Measurements from ENCODE around the gene LDLRAP1.

Gene LDLRAP1

DNA sequence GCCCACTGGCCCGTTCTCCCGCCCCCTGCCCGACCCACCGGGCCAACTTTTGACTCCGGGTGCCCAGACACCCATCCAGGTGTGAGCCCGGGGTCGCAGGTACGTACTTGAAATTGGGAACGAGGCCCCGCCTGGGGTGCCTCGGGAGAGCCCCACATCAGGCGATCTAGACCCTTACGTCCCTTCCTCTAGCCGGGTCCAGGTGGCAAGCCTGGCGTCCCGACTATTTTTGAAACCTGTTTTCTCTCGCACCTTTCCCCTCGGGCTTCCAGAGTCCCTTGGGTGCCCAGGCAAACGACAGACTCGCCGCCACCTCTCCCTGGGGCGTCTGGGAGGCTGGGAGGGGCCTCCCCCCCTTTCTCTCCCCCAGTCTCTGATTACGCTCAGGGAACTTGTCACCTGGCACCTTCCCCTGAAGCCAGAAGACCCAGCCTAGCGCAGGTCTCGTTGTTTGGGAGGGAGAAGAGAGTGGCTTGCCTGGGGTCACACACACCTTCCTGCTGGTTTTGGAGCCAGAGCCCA, 898 bp downstream of the LDLRAP1 start:
- DNase-seq: no peak

DNA sequence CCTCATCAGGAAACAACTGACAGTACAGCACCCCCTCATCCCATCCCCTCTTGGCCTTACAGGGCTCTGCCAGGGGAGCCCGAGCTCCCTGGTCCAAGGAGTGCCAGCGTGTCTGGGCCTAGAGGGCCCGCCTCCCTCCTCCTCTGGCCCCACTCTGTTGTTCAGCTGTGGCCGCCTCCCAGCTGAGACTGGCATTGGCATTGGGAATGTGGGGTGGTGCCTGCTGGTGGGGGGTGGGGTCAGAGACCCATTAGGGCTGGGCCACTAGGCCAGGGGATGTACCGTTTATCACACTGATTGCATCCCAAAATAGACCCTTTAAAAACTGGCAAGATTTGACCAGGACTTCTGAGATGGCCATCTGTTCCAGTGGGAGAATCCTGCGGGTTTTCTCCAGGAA, 1.4 kb downstream of the LDLRAP1 start:
- no peak for DNase-seq

- DNase-seq: no peak
These were observed 2.4 kb downstream of the LDLRAP1 start for GRCh38 chr1:25545767-25546166.

GRCh38 chr1:25546193-25546592, 2.8 kb downstream of the LDLRAP1 start:
- no peak for DNase-seq

DNA sequence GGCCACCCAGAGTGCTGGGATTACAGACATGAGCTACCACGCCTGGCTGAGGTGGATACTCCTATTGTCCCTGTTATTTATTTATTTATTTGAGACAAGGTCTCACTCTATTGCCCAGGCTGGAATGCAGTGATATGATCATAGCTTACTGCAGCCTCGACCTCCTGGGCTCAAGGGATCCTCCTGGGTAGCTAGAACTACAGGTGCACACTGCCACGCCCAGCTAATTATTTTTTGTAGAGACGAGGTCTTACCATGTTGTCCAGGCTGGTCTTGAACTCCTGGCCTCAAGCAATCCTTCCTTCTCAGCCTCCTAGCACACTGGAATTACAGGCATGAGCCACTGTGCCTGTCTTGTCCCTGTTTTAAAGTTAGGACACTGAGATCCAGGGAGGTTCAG, 5.2 kb downstream of the LDLRAP1 start:
- no peak for DNase-seq

DNA sequence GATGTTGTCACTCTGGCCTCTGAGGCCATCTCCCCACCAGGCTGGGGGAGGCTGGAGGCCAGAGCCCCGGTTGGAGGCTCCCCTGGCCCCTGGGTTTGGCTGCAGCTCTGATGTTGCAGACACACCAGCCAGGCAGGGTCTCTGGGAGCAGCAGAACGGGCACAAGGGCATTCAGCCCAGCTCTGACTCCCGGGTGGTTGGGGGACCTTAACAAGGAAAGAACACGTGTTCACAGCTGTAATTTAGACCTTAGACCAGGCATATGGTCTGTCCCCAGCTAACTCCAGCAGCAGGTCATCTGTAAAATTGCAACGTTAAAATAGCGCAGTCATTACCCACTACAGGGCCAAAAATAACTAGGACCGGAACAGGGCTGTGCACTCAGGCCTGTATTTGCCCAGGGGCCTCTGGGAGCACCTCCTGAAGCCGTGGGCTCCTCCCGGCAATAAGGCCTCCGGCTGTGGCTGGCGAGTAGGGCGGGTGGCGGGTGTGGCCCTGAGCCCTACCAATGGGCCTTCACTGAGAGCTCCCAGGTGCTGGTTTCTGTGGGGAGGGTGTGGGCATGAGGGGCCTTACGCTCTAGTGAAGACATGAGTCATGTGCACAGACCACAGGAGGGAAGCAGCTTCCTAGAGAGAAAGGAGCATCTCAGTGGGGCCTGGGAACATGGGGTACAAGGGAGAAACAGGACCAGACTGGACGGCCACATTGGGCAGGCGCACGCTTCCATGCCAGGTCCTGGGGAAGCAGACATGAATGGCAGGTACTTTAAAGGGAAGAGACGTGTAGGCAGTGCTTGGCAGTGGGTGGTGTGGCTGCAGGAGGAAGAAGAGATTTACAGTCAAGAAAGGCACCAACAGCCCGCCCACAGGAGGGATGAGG, 6.1 kb downstream of the LDLRAP1 start:
- peak; percentile 52 for DNase-seq

DNA sequence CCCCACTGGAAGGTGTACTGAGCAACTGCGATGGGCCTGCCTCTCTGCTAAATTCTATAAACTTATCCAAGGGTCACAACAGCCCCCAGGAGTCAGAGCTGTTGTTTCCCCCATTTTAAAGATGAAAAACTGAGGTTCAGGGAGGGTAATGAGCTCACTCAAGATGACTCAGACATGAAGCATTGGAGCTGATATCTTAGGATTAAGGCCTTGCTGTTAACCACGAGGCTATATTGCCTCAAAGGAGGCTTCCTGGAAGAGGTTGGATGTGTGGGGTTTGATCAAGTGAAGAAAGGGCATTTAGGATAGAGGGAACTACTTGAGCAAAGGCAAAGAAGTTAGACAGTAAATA, 6.7 kb downstream of the LDLRAP1 start:
- no peak for DNase-seq

- DNase-seq: no peak
These were observed 7.4 kb downstream of the LDLRAP1 start for GRCh38 chr1:25550683-25551310.

DNA sequence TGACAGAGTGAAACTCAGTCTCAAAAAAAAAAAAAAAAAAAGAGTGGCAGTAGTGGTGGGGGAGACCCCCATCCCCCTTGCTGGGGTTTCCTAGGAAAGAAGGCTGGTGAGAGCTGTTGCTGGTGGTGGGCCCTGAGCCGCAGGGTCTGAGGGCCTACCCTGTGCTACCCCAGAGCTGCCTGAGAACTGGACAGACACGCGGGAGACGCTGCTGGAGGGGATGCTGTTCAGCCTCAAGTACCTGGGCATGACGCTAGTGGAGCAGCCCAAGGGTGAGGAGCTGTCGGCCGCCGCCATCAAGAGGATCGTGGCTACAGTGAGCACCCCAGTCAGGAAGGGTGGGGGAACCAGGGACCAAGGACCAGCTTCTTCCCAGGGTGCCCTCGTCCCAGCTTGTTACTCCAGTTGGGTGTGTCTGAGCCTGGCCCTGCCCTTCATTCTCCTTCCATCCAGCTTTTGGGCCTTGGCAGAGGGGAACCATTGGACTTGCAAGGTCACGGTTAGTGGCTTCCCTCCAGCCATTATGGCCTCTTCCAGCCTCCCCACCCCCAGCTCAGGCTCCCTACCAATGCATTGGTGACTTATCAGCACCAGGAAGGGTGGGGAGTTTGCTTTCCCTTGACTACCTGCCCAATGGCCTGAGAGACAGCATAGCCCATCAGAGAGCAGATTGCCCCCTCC, 10.5 kb downstream of the LDLRAP1 start:
- no peak for DNase-seq

DNA sequence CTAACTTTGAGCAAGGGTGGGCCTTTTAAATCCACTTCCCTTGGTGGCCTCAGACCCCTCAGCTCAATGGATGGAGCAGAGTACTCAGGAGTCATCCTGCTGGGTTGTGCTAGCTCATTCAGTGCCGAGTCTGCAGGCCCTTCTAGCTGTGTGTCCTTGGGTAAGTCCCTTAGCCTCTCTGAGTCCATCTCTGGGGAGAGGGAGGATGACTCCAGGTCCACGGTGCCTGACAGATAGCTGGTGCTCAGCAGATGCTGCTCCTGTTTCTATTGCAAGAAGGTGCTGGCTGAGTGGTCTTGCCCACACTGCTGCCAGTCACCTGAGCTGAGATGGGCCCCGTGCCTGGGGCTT, 11.0 kb downstream of the LDLRAP1 start:
- no peak for DNase-seq

- no peak for DNase-seq
These were observed 11.7 kb downstream of the LDLRAP1 start for GRCh38 chr1:25554886-25555752.

DNA sequence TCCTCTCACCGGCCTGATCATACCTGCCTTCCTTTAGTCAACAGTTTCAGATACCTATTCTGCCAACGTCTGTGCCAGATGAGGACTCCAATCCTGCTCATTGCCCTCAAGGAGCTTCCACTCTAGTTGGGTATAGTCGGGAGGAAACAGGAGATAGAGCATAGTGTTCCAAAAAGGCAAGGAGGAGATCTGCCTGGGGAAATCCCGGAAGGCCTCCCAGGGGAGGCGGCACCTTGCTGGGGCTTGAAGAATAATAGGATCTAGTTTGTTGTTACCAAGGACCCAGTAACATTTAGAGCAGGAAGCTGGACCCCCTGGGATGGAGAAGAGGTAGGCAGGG, 12.3 kb downstream of the LDLRAP1 start:
- DNase-seq: no peak

GRCh38 chr1:25556132-25556670, 12.8 kb downstream of the LDLRAP1 start:
- no peak for DNase-seq

DNA sequence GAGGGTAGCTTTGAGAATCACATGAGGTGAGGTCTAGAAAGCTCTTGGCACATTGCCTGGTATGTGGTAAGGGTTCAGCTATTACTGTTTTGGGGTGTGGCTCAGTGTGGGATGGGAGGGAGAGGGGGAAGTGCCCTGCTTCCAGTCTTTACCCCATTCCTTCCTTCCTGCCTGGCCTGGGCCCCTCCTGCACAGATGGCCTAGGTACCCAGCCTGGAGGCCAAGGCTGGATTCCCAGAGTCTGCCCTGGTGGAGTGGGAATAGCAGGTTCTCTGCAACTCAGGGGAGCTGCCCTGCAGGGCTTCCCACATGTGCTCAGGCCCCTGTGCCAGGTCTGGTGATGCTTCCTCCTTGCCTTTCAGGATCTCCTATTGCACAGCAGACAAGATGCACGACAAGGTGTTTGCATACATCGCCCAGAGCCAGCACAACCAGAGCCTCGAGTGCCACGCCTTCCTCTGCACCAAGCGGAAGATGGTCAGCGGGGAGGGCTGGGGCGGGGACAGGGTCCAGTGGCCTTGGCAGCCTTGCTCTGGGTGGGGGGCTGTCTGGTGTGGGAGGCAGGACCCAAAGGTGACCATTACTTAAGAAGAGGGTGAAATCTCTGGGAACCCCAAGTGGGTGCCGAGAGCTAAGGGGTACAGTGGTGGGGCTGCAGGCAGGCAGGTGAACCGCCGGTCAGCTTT, 13.5 kb downstream of the LDLRAP1 start:
- no peak for DNase-seq

GRCh38 chr1:25557543-25557942, 14.1 kb downstream of the LDLRAP1 start:
- no peak for DNase-seq

GRCh38 chr1:25559031-25559430, 15.6 kb downstream of the LDLRAP1 start:
- no peak for DNase-seq

DNA sequence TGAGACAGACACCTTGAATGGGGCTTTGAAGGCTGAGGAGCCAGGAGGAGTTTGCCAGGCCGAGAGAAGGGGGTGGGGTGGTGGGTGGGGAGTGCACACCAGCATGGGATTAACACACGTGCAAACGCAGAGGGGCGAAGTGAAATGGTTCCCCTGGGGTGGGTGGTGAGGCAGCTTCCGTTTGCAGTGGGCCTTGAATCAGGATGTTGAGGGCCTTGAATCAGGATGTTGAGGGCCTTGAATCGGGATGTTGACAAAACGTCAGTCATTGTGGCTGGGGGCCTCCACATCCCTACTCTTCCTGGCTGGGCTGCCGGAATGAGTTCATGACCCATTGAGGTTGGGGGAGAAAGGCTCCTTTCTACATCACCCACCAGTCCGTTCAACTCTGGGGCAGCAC, 16.6 kb downstream of the LDLRAP1 start:
- no peak for DNase-seq

DNA sequence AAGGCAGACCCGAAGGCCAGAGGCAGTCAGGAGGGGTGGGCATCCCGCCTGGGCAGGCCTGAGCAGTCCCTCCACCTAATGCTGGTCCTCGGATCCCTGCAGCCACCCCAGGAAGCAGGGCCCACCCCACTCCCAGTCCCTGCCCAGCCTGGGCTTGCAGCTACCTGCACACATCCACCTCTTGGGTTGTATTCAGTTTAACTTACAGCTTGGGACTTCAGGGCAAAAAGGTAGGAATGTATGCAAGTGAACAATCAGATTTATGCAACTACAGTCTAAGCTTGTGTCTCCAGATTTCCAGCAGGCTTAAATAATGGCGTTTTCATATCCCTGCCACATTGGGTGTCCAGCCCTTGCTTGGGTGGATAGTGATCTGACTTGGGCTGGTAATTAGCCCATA, 17.4 kb downstream of the LDLRAP1 start:
- no peak for DNase-seq

- DNase-seq: no peak
These were observed 18.2 kb downstream of the LDLRAP1 start for GRCh38 chr1:25561421-25562100.

DNA sequence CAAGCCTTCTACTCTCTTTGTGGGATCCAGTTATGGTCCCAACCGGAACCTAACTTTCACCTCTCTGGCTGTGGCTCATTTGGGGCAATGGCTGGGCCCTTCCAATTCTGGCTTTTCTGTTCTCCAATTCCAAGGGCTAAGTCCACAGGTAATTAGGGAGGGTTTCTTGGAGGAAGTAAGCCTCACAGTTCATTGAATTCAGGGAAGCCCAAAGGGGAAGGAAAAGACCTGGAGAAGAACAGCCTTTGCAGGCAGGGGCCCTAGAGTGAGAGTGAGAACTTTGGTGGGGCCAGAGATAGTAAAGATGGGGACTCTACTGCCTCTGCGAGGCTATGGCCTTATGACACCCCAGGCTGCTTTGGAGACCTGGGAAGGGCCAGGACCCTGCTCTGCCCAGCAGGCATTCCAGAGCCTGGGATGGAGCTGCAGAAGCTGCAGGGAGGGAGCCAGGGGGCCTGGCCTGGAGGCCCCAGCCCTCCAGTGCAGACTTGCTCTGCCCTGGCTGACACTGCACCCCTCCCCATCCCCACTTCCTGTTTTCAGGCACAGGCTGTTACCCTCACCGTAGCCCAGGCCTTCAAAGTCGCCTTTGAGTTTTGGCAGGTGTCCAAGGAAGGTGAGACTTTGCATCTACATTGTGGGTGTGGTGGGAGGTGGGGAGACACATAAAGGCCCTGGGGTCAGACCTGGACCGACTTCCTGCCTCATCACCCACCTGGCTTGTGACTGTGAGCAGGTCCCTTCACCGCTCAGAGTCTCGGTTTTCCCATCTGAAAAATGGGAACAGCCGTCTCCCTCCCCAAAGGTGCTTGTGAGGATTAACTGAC, 18.9 kb downstream of the LDLRAP1 start:
- no peak for DNase-seq

DNA sequence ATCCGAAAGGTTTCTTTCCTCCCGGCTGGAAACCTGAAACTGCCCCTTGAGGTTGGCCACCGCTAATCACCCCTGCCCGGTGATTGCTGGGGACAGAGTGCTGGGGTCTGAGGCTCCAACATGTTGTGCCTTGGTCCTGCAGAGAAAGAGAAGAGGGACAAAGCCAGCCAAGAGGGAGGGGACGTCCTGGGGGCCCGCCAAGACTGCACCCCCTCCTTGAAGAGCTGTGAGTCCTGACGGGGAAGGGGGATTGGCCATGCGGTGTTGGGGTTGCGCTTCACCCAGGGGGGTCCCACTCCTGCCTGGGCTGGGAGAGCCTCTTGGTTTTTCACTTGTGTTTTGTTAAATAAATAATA, 19.5 kb downstream of the LDLRAP1 start:
- no peak for DNase-seq
